Stimulated activated CD4-positive, alpha-beta T cell treated with anti-CD3 and anti-CD28 coated beads, Interleukin-2, amount 100 ng/mL, for 24 hours (primary cell): ENCODE data around the gene MYADML2.

ENCODE experiments used
- DNase-seq, 2 donors: peaks; one replicate each; pipeline ENCODE4 v3.0.0-alpha.2; 2020

MYADML2 gene

GRCh38 chr17:81895400-81895799, 51.6 kb downstream of the MYADML2 start:
- DNase-seq: no peak

GRCh38 chr17:81891303-81891552, 55.8 kb downstream of the MYADML2 start:
- no peak for DNase-seq

DNA sequence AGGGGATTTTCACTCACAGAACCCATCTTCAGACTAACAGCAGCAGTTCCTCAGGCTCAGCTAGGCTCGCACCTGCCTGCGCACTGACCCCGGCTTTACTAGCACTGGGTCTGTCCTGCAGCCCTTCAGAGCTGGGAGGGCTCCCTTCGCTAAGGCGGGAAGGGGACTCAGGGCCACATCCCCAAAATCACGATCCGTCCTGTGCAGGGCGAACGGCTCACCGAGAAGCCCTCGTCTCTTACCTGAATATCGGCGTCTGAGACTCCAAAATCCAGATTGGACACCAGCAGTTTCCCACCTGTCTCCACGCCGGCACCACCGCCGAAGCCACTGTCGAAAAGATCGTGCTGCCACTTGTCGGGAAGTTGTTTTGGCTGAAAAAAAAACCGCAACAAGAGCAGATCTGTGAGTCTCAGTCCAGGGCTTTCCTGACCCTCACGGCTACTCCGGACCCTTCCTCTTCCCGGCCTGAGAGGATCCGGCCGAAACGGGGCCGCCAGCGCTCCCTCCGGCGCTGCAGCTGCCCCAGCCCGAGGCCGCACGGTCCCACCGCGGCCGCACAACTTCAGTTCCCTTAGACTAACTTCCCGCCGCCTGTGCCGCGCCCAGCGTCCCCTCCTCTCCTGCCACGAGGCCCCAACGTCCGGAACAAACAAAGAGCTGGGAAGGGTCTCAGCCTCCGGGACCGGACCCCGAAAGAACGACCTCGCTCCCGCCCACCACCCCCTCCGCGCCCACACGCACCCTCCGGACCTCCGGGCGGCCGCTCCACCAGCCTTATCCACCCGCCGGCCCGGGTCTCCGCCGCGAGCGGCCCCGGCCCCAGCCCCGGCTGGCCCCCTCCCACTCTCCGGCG, 56.4 kb downstream of the MYADML2 start:
- peak in 1 of 2 donors; percentile 35 for DNase-seq
